ENCODE data around the gene PAQR7.
"Not testable (repeated sequence)": the region's sequence is repeated elsewhere in the genome, so short reads cannot be mapped to it uniquely, and the experiment has no call there.

The PAQR7 gene

DNA sequence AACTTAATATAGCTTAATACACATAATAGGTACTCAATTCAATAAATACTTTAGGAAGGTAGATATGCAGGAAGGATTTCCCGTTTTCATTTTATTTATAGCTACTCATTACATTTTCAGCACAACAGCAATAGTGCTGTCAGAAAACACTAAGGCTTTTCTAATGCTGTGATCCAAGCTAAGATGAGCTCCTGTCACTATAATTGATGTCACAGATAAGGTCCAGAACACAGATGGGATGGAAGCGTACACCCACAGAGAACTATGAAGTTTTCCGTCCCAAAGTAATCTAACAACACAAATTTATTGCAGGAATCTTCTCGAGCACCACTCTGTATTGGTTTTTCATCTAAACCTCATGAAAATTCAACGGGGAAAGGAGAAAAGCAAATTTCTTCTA, 29.8 kb downstream of the PAQR7 start:
- no peaks in the 10 kb centered on the region for H3K9me2 ChIP-seq (replicated peaks; ENCODE audit: insufficient read depth, low read length)
- H3K4me3 ChIP-seq (ENCODE audit: insufficient read depth, low read length, poor library complexity, severe bottlenecking): no peak overlapping the region
- H3K27me3 ChIP-seq (ENCODE audit: low read length): no peaks in the 10 kb centered on the region
- TF ChIP-seq EZH2phosphoT487 (conservative IDR thresholded peaks at IDR 0.05; ENCODE audit: low read length): no peak
- TF ChIP-seq, protein P1, sequence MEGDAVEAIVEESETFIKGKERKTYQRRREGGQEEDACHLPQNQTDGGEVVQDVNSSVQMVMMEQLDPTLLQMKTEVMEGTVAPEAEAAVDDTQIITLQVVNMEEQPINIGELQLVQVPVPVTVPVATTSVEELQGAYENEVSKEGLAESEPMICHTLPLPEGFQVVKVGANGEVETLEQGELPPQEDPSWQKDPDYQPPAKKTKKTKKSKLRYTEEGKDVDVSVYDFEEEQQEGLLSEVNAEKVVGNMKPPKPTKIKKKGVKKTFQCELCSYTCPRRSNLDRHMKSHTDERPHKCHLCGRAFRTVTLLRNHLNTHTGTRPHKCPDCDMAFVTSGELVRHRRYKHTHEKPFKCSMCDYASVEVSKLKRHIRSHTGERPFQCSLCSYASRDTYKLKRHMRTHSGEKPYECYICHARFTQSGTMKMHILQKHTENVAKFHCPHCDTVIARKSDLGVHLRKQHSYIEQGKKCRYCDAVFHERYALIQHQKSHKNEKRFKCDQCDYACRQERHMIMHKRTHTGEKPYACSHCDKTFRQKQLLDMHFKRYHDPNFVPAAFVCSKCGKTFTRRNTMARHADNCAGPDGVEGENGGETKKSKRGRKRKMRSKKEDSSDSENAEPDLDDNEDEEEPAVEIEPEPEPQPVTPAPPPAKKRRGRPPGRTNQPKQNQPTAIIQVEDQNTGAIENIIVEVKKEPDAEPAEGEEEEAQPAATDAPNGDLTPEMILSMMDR (IDR thresholded peaks at IDR 0.05; ENCODE audit: insufficient read depth, low read length, poor library complexity, severe bottlenecking): no peak
- no peak overlapping the region for H3K9ac ChIP-seq (ENCODE audit: low read length)
- H4K20me1 ChIP-seq (ENCODE audit: low read depth, low read length): no peaks in the 10 kb centered on the region
- H3K79me2 ChIP-seq (ENCODE audit: insufficient read depth, low read length): peaks cover 8% of the 10 kb centered on the region
- H3K36me3 ChIP-seq (ENCODE audit: low read length): no peaks in the 10 kb centered on the region
- H2AFZ ChIP-seq (ENCODE audit: low read depth, low read length, severe bottlenecking): no peak overlapping the region
- H3F3A ChIP-seq (ENCODE audit: insufficient read depth): no peaks in the 10 kb centered on the region
- no peaks in the 10 kb centered on the region for H3K9me3 ChIP-seq (ENCODE audit: insufficient read depth, low read length)
- H3K4me2 ChIP-seq (ENCODE audit: low read depth, low read length, poor library complexity, severe bottlenecking): no peak overlapping the region
- H3K27ac ChIP-seq (ENCODE audit: low read depth, low read length): no peak overlapping the region

DNA sequence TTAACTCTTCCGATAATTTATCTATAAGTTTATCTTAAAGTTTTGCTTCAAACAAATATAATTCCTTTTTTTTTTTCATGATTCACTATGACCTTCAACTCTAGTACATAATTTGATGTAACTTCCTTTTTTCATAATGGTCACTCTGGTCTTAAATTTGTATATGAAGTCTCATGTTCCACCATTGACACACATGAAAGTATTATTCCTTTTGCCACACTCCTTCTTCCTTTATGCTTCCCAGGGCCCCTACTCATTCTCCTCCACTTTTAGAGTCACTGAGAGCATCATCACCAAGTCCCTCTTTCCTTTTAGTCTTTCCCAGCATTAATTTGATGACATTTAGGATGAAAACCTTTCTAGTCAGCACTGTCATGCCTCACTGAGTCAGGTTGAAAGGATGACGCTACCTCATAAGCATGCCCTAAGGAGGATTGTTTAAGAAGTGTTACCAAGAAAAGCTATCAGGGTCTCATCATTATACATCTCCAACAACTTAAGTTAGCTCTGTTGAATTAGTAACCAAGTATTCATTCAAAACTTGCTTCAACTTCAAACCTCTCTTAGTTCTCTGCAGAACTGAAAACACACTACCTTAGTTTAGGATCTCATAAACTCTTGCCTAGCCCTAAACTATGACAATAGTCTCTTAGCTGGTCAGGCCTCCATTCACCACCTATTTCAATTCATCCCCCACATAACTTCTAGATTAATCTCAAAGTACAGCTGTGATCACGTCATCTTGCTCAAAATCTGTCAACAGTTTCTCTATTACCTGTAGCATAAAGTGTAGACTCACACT, 30.8 kb downstream of the PAQR7 start:
- no peak overlapping the region for H3K9ac ChIP-seq (ENCODE audit: low read length)
- peaks cover 8% of the 10 kb centered on the region for H3K79me2 ChIP-seq (ENCODE audit: insufficient read depth, low read length)
- no peak overlapping the region for H2AFZ ChIP-seq (ENCODE audit: low read depth, low read length, severe bottlenecking)
- no peaks in the 10 kb centered on the region for H3K36me3 ChIP-seq (ENCODE audit: low read length)
- H4K20me1 ChIP-seq (ENCODE audit: low read depth, low read length): no peaks in the 10 kb centered on the region
- H3F3A ChIP-seq (ENCODE audit: insufficient read depth): no peaks in the 10 kb centered on the region
- H3K4me3 ChIP-seq (ENCODE audit: insufficient read depth, low read length, poor library complexity, severe bottlenecking): no peak overlapping the region
- H3K9me2 ChIP-seq (replicated peaks; ENCODE audit: insufficient read depth, low read length): no peaks in the 10 kb centered on the region
- TF ChIP-seq, protein P1 (IDR thresholded peaks at IDR 0.05; ENCODE audit: insufficient read depth, low read length, poor library complexity, severe bottlenecking): no peak
- no peak for TF ChIP-seq EZH2phosphoT487 (conservative IDR thresholded peaks at IDR 0.05; ENCODE audit: low read length)
- H3K27ac ChIP-seq (ENCODE audit: low read depth, low read length): no peak overlapping the region
- no peaks in the 10 kb centered on the region for H3K27me3 ChIP-seq (ENCODE audit: low read length)
- H3K9me3 ChIP-seq (ENCODE audit: insufficient read depth, low read length): no peaks in the 10 kb centered on the region
- H3K4me2 ChIP-seq (ENCODE audit: low read depth, low read length, poor library complexity, severe bottlenecking): no peak overlapping the region

DNA sequence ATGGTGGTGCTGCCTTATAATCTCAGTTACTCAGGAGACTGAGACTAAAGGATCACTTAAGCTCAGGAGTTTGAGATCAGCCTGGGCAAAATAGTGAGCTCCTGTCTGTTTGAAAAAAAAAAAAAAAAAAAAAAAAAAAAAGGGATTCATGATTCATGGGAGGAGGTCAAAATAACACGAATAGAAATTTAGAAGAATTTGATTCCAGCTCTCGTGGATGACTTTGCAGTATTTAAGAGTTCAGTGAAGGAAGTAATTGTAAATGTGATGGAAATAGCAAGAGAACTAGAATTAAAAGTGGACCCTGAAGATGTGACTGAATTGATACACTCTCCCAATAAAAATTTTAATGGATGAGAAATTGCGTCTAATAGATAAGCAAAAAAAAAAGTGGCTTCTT, 32.0 kb downstream of the PAQR7 start:
- H3K27me3 ChIP-seq (ENCODE audit: low read length): no peaks in the 10 kb centered on the region
- H2AFZ ChIP-seq (ENCODE audit: low read depth, low read length, severe bottlenecking): no peak overlapping the region
- peaks cover 8% of the 10 kb centered on the region for H3K79me2 ChIP-seq (ENCODE audit: insufficient read depth, low read length)

DNA sequence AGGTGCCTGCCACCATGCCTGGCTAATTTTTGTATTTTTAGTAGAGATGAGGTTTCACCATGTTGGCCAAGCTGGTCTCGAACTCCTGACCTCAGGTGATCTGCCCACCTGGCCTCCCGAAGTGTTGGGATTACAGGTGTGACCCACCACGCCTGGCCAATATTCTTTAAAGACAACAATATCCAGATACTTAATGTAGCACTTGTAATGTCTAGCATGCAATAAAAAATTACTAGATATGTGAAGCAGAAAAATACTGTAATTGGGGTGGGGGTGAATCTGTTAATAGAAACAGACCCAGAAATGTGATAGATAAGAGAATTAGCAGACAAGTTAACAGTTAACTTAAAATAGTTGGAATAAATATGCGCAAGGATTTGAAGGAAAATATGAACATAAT, 35.7 kb downstream of the PAQR7 start:
- not testable (repeated sequence) for H3K36me3 ChIP-seq (ENCODE audit: low read length); H3K9ac ChIP-seq (ENCODE audit: low read length); H4K20me1 ChIP-seq (ENCODE audit: low read depth, low read length); H3K4me3 ChIP-seq (ENCODE audit: insufficient read depth, low read length, poor library complexity, severe bottlenecking); H2AFZ ChIP-seq (ENCODE audit: low read depth, low read length, severe bottlenecking); H3K4me2 ChIP-seq (ENCODE audit: low read depth, low read length, poor library complexity, severe bottlenecking); H3F3A ChIP-seq (ENCODE audit: insufficient read depth); H3K9me3 ChIP-seq (ENCODE audit: insufficient read depth, low read length); H3K79me2 ChIP-seq (ENCODE audit: insufficient read depth, low read length); H3K27ac ChIP-seq (ENCODE audit: low read depth, low read length); H3K27me3 ChIP-seq (ENCODE audit: low read length); H3K9me2 ChIP-seq (replicated peaks; ENCODE audit: insufficient read depth, low read length)

More for the DNA sequence above, 32.0 kb downstream of the PAQR7 start:
- Histone ChIP-seq H3K9ac (ENCODE audit: low read length) (no peak overlapping the region), H3K9me2 (replicated peaks; ENCODE audit: insufficient read depth, low read length) (no peaks in the 10 kb centered on the region), H3K36me3 (ENCODE audit: low read length) (no peaks in the 10 kb centered on the region), H3K4me3 (ENCODE audit: insufficient read depth, low read length, poor library complexity, severe bottlenecking) (no peak overlapping the region), H3K4me2 (ENCODE audit: low read depth, low read length, poor library complexity, severe bottlenecking) (no peak overlapping the region), H4K20me1 (ENCODE audit: low read depth, low read length) (no peaks in the 10 kb centered on the region), H3F3A (ENCODE audit: insufficient read depth) (no peaks in the 10 kb centered on the region), H3K27ac (ENCODE audit: low read depth, low read length) (no peak overlapping the region), H3K9me3 (ENCODE audit: insufficient read depth, low read length) (no peaks in the 10 kb centered on the region)
- TF ChIP-seq, protein P1 (IDR thresholded peaks at IDR 0.05; ENCODE audit: insufficient read depth, low read length, poor library complexity, severe bottlenecking): no peak
- no peak for TF ChIP-seq EZH2phosphoT487 (conservative IDR thresholded peaks at IDR 0.05; ENCODE audit: low read length)
